Measurements from ENCODE around the gene NPEPPS.

The NPEPPS gene

DNA sequence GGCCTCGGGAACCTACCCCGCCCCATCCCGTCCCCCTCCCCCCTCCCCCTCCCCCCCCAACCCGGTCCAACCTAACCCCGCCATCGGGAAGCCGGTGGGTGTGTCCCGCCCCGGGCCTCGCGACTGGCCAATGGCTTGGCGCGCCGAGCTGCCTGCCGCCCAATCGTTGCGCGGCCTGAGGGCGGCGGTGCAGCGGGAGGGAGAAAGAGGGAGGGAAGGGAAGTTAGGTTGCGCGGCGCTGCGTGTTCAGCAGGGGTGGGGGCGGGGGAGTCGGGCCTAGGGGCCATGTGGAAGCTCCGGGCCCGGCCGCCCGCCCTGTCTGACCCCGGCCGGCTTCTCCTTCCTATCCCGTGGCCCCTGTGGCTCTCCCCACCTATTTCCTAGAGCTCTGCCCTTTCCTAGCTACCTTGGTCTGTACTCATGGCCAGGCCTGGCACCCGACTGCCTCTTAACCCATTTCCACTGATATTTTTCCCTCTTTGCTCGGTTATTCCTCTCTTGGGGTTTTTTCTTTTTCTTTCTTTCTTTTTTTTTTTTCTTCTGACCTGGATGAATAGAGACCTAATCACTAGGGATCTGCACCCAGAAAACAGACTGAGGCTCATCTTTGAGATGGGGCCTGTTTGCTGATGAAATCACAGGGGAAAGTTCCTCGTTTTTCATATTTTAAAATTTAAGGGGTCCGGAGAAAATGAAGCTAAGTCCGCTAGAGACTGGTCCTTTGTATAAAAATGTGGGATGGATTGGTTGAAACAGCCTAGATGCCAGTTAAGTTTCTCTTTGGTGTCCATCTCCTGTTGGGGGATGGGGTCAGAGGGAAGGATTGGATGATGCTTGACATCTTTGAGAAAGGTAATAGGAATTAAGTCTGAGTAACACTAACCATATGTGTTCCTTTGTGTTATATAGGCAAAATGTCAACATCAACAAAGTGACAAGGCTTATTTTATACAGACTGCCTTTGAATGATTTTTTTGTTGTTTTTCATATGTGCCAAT is 119.9 kb downstream of the NPEPPS start (continued):
- TF ChIP-seq ZNF138 (tag by site-specific recombination; IDR thresholded peaks at IDR 0.05; ENCODE audit: borderline replicate concordance), result no peak
- TF ChIP-seq ZNF658 (tag by site-specific recombination; IDR thresholded peaks at IDR 0.05), result no peak
- no peak; the same call in 1 of the 2 replicates for TF ChIP-seq BCL11A (tag by site-specific recombination; IDR thresholded peaks at IDR 0.05; ENCODE audit: low read depth)
- TF ChIP-seq, protein P1, sequence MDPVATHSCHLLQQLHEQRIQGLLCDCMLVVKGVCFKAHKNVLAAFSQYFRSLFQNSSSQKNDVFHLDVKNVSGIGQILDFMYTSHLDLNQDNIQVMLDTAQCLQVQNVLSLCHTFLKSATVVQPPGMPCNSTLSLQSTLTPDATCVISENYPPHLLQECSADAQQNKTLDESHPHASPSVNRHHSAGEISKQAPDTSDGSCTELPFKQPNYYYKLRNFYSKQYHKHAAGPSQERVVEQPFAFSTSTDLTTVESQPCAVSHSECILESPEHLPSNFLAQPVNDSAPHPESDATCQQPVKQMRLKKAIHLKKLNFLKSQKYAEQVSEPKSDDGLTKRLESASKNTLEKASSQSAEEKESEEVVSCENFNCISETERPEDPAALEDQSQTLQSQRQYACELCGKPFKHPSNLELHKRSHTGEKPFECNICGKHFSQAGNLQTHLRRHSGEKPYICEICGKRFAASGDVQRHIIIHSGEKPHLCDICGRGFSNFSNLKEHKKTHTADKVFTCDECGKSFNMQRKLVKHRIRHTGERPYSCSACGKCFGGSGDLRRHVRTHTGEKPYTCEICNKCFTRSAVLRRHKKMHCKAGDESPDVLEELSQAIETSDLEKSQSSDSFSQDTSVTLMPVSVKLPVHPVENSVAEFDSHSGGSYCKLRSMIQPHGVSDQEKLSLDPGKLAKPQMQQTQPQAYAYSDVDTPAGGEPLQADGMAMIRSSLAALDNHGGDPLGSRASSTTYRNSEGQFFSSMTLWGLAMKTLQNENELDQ (tag by site-specific recombination; IDR thresholded peaks at IDR 0.05; ENCODE audit: low read depth), result no peak
- TF ChIP-seq ZNF169 (tag by site-specific recombination; IDR thresholded peaks at IDR 0.05), result no peak
- peak; percentile 66 for TF ChIP-seq ZIC2 (tag by site-specific recombination; IDR thresholded peaks at IDR 0.05)
- peak; percentile 87 for TF ChIP-seq ZBTB48 (tag by site-specific recombination; IDR thresholded peaks at IDR 0.05)
- TF ChIP-seq, protein P2, sequence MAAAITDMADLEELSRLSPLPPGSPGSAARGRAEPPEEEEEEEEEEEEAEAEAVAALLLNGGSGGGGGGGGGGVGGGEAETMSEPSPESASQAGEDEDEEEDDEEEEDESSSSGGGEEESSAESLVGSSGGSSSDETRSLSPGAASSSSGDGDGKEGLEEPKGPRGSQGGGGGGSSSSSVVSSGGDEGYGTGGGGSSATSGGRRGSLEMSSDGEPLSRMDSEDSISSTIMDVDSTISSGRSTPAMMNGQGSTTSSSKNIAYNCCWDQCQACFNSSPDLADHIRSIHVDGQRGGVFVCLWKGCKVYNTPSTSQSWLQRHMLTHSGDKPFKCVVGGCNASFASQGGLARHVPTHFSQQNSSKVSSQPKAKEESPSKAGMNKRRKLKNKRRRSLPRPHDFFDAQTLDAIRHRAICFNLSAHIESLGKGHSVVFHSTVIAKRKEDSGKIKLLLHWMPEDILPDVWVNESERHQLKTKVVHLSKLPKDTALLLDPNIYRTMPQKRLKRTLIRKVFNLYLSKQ (tag by site-specific recombination; IDR thresholded peaks at IDR 0.05; ENCODE audit: borderline replicate concordance), result no peak
- no peak for TF ChIP-seq ZNF404 (tag by site-specific recombination; IDR thresholded peaks at IDR 0.05)
- TF ChIP-seq, protein P3, sequence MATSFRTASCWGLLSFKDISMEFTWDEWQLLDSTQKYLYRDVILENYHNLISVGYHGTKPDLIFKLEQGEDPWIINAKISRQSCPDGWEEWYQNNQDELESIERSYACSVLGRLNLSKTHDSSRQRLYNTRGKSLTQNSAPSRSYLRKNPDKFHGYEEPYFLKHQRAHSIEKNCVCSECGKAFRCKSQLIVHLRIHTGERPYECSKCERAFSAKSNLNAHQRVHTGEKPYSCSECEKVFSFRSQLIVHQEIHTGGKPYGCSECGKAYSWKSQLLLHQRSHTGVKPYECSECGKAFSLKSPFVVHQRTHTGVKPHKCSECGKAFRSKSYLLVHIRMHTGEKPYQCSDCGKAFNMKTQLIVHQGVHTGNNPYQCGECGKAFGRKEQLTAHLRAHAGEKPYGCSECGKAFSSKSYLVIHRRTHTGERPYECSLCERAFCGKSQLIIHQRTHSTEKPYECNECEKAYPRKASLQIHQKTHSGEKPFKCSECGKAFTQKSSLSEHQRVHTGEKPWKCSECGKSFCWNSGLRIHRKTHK (tag by site-specific recombination; IDR thresholded peaks at IDR 0.05), result no peak
- TF ChIP-seq, protein P4, sequence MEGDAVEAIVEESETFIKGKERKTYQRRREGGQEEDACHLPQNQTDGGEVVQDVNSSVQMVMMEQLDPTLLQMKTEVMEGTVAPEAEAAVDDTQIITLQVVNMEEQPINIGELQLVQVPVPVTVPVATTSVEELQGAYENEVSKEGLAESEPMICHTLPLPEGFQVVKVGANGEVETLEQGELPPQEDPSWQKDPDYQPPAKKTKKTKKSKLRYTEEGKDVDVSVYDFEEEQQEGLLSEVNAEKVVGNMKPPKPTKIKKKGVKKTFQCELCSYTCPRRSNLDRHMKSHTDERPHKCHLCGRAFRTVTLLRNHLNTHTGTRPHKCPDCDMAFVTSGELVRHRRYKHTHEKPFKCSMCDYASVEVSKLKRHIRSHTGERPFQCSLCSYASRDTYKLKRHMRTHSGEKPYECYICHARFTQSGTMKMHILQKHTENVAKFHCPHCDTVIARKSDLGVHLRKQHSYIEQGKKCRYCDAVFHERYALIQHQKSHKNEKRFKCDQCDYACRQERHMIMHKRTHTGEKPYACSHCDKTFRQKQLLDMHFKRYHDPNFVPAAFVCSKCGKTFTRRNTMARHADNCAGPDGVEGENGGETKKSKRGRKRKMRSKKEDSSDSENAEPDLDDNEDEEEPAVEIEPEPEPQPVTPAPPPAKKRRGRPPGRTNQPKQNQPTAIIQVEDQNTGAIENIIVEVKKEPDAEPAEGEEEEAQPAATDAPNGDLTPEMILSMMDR (tag by site-specific recombination; IDR thresholded peaks at IDR 0.05), result no peak; the same call in 1 of the 2 replicates
- no peak for TF ChIP-seq ZNF561 (tag by site-specific recombination; IDR thresholded peaks at IDR 0.05; ENCODE audit: borderline replicate concordance)
- peak; percentile 26; the same call in 1 of the 2 replicates for TF ChIP-seq ZNF660 (tag by site-specific recombination; IDR thresholded peaks at IDR 0.05)
- TF ChIP-seq KLF9 (tag by site-specific recombination; IDR thresholded peaks at IDR 0.05; ENCODE audit: low read depth), result peak; percentile 90
- no peak for TF ChIP-seq ZNF623 (tag by site-specific recombination; IDR thresholded peaks at IDR 0.05)
- TF ChIP-seq, protein P5, sequence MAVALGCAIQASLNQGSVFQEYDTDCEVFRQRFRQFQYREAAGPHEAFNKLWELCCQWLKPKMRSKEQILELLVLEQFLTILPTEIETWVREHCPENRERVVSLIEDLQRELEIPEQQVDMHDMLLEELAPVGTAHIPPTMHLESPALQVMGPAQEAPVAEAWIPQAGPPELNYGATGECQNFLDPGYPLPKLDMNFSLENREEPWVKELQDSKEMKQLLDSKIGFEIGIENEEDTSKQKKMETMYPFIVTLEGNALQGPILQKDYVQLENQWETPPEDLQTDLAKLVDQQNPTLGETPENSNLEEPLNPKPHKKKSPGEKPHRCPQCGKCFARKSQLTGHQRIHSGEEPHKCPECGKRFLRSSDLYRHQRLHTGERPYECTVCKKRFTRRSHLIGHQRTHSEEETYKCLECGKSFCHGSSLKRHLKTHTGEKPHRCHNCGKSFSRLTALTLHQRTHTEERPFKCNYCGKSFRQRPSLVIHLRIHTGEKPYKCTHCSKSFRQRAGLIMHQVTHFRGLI (tag by site-specific recombination; IDR thresholded peaks at IDR 0.05), result no peak
- TF ChIP-seq ZNF133 (tag by site-specific recombination; IDR thresholded peaks at IDR 0.05), result no peak
- no peak for TF ChIP-seq ZNF701 (tag by site-specific recombination; IDR thresholded peaks at IDR 0.05)
- no peak for TF ChIP-seq ZNF10 (tag by site-specific recombination; IDR thresholded peaks at IDR 0.05)
- no peak for TF ChIP-seq ZNF549 (tag by site-specific recombination; IDR thresholded peaks at IDR 0.05)
- no peak for TF ChIP-seq ZNF48 (tag by site-specific recombination; IDR thresholded peaks at IDR 0.05)
- no peak for TF ChIP-seq ZNF670 (tag by site-specific recombination; IDR thresholded peaks at IDR 0.05; ENCODE audit: low read depth)
- peak; percentile 98 for TF ChIP-seq KLF8 (tag by site-specific recombination; IDR thresholded peaks at IDR 0.05)
- no peak for TF ChIP-seq ZNF621 (tag by site-specific recombination; IDR thresholded peaks at IDR 0.05)
- no peak for TF ChIP-seq ZNF175 (tag by site-specific recombination; IDR thresholded peaks at IDR 0.05)
- TF ChIP-seq, protein P6, sequence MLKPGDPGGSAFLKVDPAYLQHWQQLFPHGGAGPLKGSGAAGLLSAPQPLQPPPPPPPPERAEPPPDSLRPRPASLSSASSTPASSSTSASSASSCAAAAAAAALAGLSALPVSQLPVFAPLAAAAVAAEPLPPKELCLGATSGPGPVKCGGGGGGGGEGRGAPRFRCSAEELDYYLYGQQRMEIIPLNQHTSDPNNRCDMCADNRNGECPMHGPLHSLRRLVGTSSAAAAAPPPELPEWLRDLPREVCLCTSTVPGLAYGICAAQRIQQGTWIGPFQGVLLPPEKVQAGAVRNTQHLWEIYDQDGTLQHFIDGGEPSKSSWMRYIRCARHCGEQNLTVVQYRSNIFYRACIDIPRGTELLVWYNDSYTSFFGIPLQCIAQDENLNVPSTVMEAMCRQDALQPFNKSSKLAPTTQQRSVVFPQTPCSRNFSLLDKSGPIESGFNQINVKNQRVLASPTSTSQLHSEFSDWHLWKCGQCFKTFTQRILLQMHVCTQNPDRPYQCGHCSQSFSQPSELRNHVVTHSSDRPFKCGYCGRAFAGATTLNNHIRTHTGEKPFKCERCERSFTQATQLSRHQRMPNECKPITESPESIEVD (tag by site-specific recombination; IDR thresholded peaks at IDR 0.05), result no peak
- TF ChIP-seq ZNF341 (tag by site-specific recombination; IDR thresholded peaks at IDR 0.05; ENCODE audit: low read depth), result peak; percentile 82
- no peak for TF ChIP-seq ZNF174 (tag by site-specific recombination; IDR thresholded peaks at IDR 0.05)
- peak; percentile 29; the same call in 1 of the 2 replicates for TF ChIP-seq ZNF629 (tag by site-specific recombination; IDR thresholded peaks at IDR 0.05)
- TF ChIP-seq ZNF521 (tag by site-specific recombination; IDR thresholded peaks at IDR 0.05), result no peak

All from HEK293 (cell line).